ENCODE data around the gene ABCD3.

Gene ABCD3

GRCh38 chr1:94463765-94464330 lies 45.7 kb downstream of the ABCD3 start:
- Histone ChIP-seq H3K4me3 (ENCODE audit: low read depth, low read length) (no peak overlapping the region), H3K27ac (ENCODE audit: low read depth, low read length) (no peak overlapping the region), H3K4me1 (ENCODE audit: control insufficient read depth, insufficient read depth, low read length) (no peaks in the 10 kb centered on the region), H3K9ac (ENCODE audit: low read depth, low read length) (no peak overlapping the region), H3K36me3 (ENCODE audit: control insufficient read depth, insufficient read depth, low read length) (peaks cover 22% of the 10 kb centered on the region), H3K9me3 (ENCODE audit: control insufficient read depth, insufficient read depth, low read length) (no peaks in the 10 kb centered on the region; the same call in 1 of the 2 replicates), H3K27me3 (ENCODE audit: control insufficient read depth, insufficient read depth, low read length) (no peaks in the 10 kb centered on the region)

GRCh38 chr1:94468708-94469107 lies 50.5 kb downstream of the ABCD3 start:
- Histone ChIP-seq H3K27me3 (ENCODE audit: control insufficient read depth, insufficient read depth, low read length) (no peaks in the 10 kb centered on the region), H3K9me3 (ENCODE audit: control insufficient read depth, insufficient read depth, low read length) (no peaks in the 10 kb centered on the region; the same call in 1 of the 2 replicates), H3K27ac (ENCODE audit: low read depth, low read length) (no peak overlapping the region), H3K4me3 (ENCODE audit: low read depth, low read length) (no peak overlapping the region), H3K9ac (ENCODE audit: low read depth, low read length) (no peak overlapping the region), H3K36me3 (ENCODE audit: control insufficient read depth, insufficient read depth, low read length) (peaks cover 22% of the 10 kb centered on the region), H3K4me1 (ENCODE audit: control insufficient read depth, insufficient read depth, low read length) (no peaks in the 10 kb centered on the region)

GRCh38 chr1:94471271-94471670 lies 53.1 kb downstream of the ABCD3 start:
- peaks cover 2% of the 10 kb centered on the region; the same call in 1 of the 2 replicates for H3K36me3 ChIP-seq (ENCODE audit: control insufficient read depth, insufficient read depth, low read length)
- H3K9me3 ChIP-seq (ENCODE audit: control insufficient read depth, insufficient read depth, low read length): no peaks in the 10 kb centered on the region
- no peak overlapping the region for H3K9ac ChIP-seq (ENCODE audit: low read depth, low read length)
- H3K27ac ChIP-seq (ENCODE audit: low read depth, low read length): no peak overlapping the region
- H3K4me1 ChIP-seq (ENCODE audit: control insufficient read depth, insufficient read depth, low read length): no peaks in the 10 kb centered on the region
- H3K27me3 ChIP-seq (ENCODE audit: control insufficient read depth, insufficient read depth, low read length): no peaks in the 10 kb centered on the region
- H3K4me3 ChIP-seq (ENCODE audit: low read depth, low read length): no peak overlapping the region

GRCh38 chr1:94475232-94475631 lies 57.0 kb downstream of the ABCD3 start:
- no peak overlapping the region for H3K4me3 ChIP-seq (ENCODE audit: low read depth, low read length)
- H3K4me1 ChIP-seq (ENCODE audit: control insufficient read depth, insufficient read depth, low read length): no peaks in the 10 kb centered on the region
- no peak overlapping the region for H3K9ac ChIP-seq (ENCODE audit: low read depth, low read length)
- H3K9me3 ChIP-seq (ENCODE audit: control insufficient read depth, insufficient read depth, low read length): no peaks in the 10 kb centered on the region
- no peak overlapping the region for H3K27ac ChIP-seq (ENCODE audit: low read depth, low read length)
- no peaks in the 10 kb centered on the region; the same call in 1 of the 2 replicates for H3K36me3 ChIP-seq (ENCODE audit: control insufficient read depth, insufficient read depth, low read length)
- H3K27me3 ChIP-seq (ENCODE audit: control insufficient read depth, insufficient read depth, low read length): no peaks in the 10 kb centered on the region

- Histone ChIP-seq H3K27me3 (ENCODE audit: control insufficient read depth, insufficient read depth, low read length) (no peaks in the 10 kb centered on the region), H3K27ac (ENCODE audit: low read depth, low read length) (no peak overlapping the region), H3K9ac (ENCODE audit: low read depth, low read length) (no peak overlapping the region), H3K9me3 (ENCODE audit: control insufficient read depth, insufficient read depth, low read length) (no peaks in the 10 kb centered on the region), H3K4me1 (ENCODE audit: control insufficient read depth, insufficient read depth, low read length) (no peaks in the 10 kb centered on the region), H3K4me3 (ENCODE audit: low read depth, low read length) (no peak overlapping the region), H3K36me3 (ENCODE audit: control insufficient read depth, insufficient read depth, low read length) (peaks cover 4% of the 10 kb centered on the region; the same call in 1 of the 2 replicates)
These were observed 61.5 kb downstream of the ABCD3 start for GRCh38 chr1:94479682-94480081.

GRCh38 chr1:94481473-94481933 lies 63.3 kb downstream of the ABCD3 start:
- no peaks in the 10 kb centered on the region for H3K4me1 ChIP-seq (ENCODE audit: control insufficient read depth, insufficient read depth, low read length)
- H3K27me3 ChIP-seq (ENCODE audit: control insufficient read depth, insufficient read depth, low read length): no peaks in the 10 kb centered on the region
- no peak overlapping the region for H3K27ac ChIP-seq (ENCODE audit: low read depth, low read length)
- H3K36me3 ChIP-seq (ENCODE audit: control insufficient read depth, insufficient read depth, low read length): peaks cover 4% of the 10 kb centered on the region; the same call in 1 of the 2 replicates
- H3K9me3 ChIP-seq (ENCODE audit: control insufficient read depth, insufficient read depth, low read length): no peaks in the 10 kb centered on the region
- no peak overlapping the region for H3K9ac ChIP-seq (ENCODE audit: low read depth, low read length)
- H3K4me3 ChIP-seq (ENCODE audit: low read depth, low read length): no peak overlapping the region

- Histone ChIP-seq H3K27me3 (ENCODE audit: control insufficient read depth, insufficient read depth, low read length) (no peaks in the 10 kb centered on the region), H3K4me1 (ENCODE audit: control insufficient read depth, insufficient read depth, low read length) (peaks cover 6% of the 10 kb centered on the region), H3K9ac (ENCODE audit: low read depth, low read length) (no peak overlapping the region), H3K4me3 (ENCODE audit: low read depth, low read length) (no peak overlapping the region), H3K36me3 (ENCODE audit: control insufficient read depth, insufficient read depth, low read length) (peaks cover 23% of the 10 kb centered on the region), H3K27ac (ENCODE audit: low read depth, low read length) (no peak overlapping the region), H3K9me3 (ENCODE audit: control insufficient read depth, insufficient read depth, low read length) (no peaks in the 10 kb centered on the region)
These were observed 68.8 kb downstream of the ABCD3 start for GRCh38 chr1:94486990-94487389.

- H3K4me1 ChIP-seq (ENCODE audit: control insufficient read depth, insufficient read depth, low read length): peaks cover 6% of the 10 kb centered on the region
- peaks cover 24% of the 10 kb centered on the region for H3K36me3 ChIP-seq (ENCODE audit: control insufficient read depth, insufficient read depth, low read length)
- no peak overlapping the region for H3K27ac ChIP-seq (ENCODE audit: low read depth, low read length)
- no peak overlapping the region for H3K9ac ChIP-seq (ENCODE audit: low read depth, low read length)
- H3K27me3 ChIP-seq (ENCODE audit: control insufficient read depth, insufficient read depth, low read length): no peaks in the 10 kb centered on the region
- no peak overlapping the region for H3K4me3 ChIP-seq (ENCODE audit: low read depth, low read length)
- no peaks in the 10 kb centered on the region for H3K9me3 ChIP-seq (ENCODE audit: control insufficient read depth, insufficient read depth, low read length)
These were observed 72.4 kb downstream of the ABCD3 start for GRCh38 chr1:94490556-94490955.

- H3K36me3 ChIP-seq (ENCODE audit: control insufficient read depth, insufficient read depth, low read length): peaks cover 28% of the 10 kb centered on the region
- H3K9me3 ChIP-seq (ENCODE audit: control insufficient read depth, insufficient read depth, low read length): no peaks in the 10 kb centered on the region
- H3K4me3 ChIP-seq (ENCODE audit: low read depth, low read length): no peak overlapping the region
- no peak overlapping the region for H3K27ac ChIP-seq (ENCODE audit: low read depth, low read length)
- H3K27me3 ChIP-seq (ENCODE audit: control insufficient read depth, insufficient read depth, low read length): no peaks in the 10 kb centered on the region
- H3K9ac ChIP-seq (ENCODE audit: low read depth, low read length): no peak overlapping the region
- H3K4me1 ChIP-seq (ENCODE audit: control insufficient read depth, insufficient read depth, low read length): no peaks in the 10 kb centered on the region
These were observed 78.0 kb downstream of the ABCD3 start for GRCh38 chr1:94496076-94496755.

GRCh38 chr1:94501426-94501825 lies 83.2 kb downstream of the ABCD3 start:
- Histone ChIP-seq H3K4me1 (ENCODE audit: control insufficient read depth, insufficient read depth, low read length) (no peaks in the 10 kb centered on the region), H3K36me3 (ENCODE audit: control insufficient read depth, insufficient read depth, low read length) (peaks cover 29% of the 10 kb centered on the region), H3K4me3 (ENCODE audit: low read depth, low read length) (no peak overlapping the region), H3K9me3 (ENCODE audit: control insufficient read depth, insufficient read depth, low read length) (no peaks in the 10 kb centered on the region), H3K27me3 (ENCODE audit: control insufficient read depth, insufficient read depth, low read length) (no peaks in the 10 kb centered on the region), H3K27ac (ENCODE audit: low read depth, low read length) (no peak overlapping the region), H3K9ac (ENCODE audit: low read depth, low read length) (no peak overlapping the region)

- no peak overlapping the region for H3K4me3 ChIP-seq (ENCODE audit: low read depth, low read length)
- peaks cover 31% of the 10 kb centered on the region for H3K36me3 ChIP-seq (ENCODE audit: control insufficient read depth, insufficient read depth, low read length)
- no peaks in the 10 kb centered on the region for H3K4me1 ChIP-seq (ENCODE audit: control insufficient read depth, insufficient read depth, low read length)
- H3K9ac ChIP-seq (ENCODE audit: low read depth, low read length): no peak overlapping the region
- H3K27ac ChIP-seq (ENCODE audit: low read depth, low read length): no peak overlapping the region
- no peaks in the 10 kb centered on the region for H3K27me3 ChIP-seq (ENCODE audit: control insufficient read depth, insufficient read depth, low read length)
- H3K9me3 ChIP-seq (ENCODE audit: control insufficient read depth, insufficient read depth, low read length): no peaks in the 10 kb centered on the region
These were observed 83.7 kb downstream of the ABCD3 start for GRCh38 chr1:94501935-94502334.
